ENCODE results near the gene PTPRN2.
"Not testable (repeated sequence)": the region's sequence is repeated elsewhere in the genome, so short reads cannot be mapped to it uniquely, and the experiment has no call there.

Gene PTPRN2

GRCh38 chr7:158587162-158588084 lies at the start of gene PTPRN2:
TSS of gene PTPRN2 (minus strand) at chr7:158587823.
- peak; percentile 83 for DNase-seq

GRCh38 chr7:158633055-158633956 lies 45.7 kb upstream of the PTPRN2 start:
- DNase-seq, result no peak

GRCh38 chr7:158631574-158632195 lies 44.1 kb upstream of the PTPRN2 start:
- no peak for DNase-seq

GRCh38 chr7:158626289-158626688 lies 38.7 kb upstream of the PTPRN2 start:
- not testable (repeated sequence) for DNase-seq

GRCh38 chr7:158623241-158623640 lies 35.6 kb upstream of the PTPRN2 start:
- DNase-seq, result no peak

- DNase-seq, result no peak
Observed at GRCh38 chr7:158620839-158621441, 33.3 kb upstream of the PTPRN2 start.

- DNase-seq, result no peak
Observed at GRCh38 chr7:158620418-158620817, 32.8 kb upstream of the PTPRN2 start.

GRCh38 chr7:158618745-158619140 lies 31.1 kb upstream of the PTPRN2 start:
- DNase-seq, result no peak

GRCh38 chr7:158617737-158618128 lies 30.1 kb upstream of the PTPRN2 start:
- DNase-seq, result no peak

GRCh38 chr7:158616050-158616449 lies 28.4 kb upstream of the PTPRN2 start:
- DNase-seq, result no peak

GRCh38 chr7:158614700-158615099 lies 27.1 kb upstream of the PTPRN2 start:
- DNase-seq, result no peak

- DNase-seq, result no peak
Observed at GRCh38 chr7:158613481-158613880, 25.9 kb upstream of the PTPRN2 start.

- DNase-seq, result no peak
Observed at GRCh38 chr7:158612546-158612945, 24.9 kb upstream of the PTPRN2 start.

GRCh38 chr7:158611541-158611940 lies 23.9 kb upstream of the PTPRN2 start:
- DNase-seq, result no peak

GRCh38 chr7:158609313-158609974 lies 21.8 kb upstream of the PTPRN2 start:
- no peak for DNase-seq

GRCh38 chr7:158607563-158607962 lies 19.9 kb upstream of the PTPRN2 start:
- no peak for DNase-seq

- no peak for DNase-seq
Observed at GRCh38 chr7:158606671-158607424, 19.2 kb upstream of the PTPRN2 start.

- DNase-seq, result no peak
Observed at GRCh38 chr7:158606129-158606528, 18.5 kb upstream of the PTPRN2 start.

GRCh38 chr7:158603773-158604755 lies 16.4 kb upstream of the PTPRN2 start:
- DNase-seq, result no peak
